ENCODE data around the gene ABTB2. TPM values are rescaled to one million over a fixed set of nuclear protein-coding genes. Genes with fewer than 3 reads are reported as not detected.

ABTB2 gene
- total RNA-seq, 1 experiment from 2014 or later: 5.5 TPM

GRCh38 chr11:34201129-34201528 is 156.7 kb downstream of the ABTB2 start:
- Histone ChIP-seq H3K9me3 (ENCODE audit: control insufficient read depth, low read depth, low read length) (no peaks in the 10 kb centered on the region), H3K9ac (ENCODE audit: extremely low read depth, insufficient read length, low read length) (no peak overlapping the region), H3K18ac (ENCODE audit: insufficient read length, low read depth, low read length) (no peak overlapping the region), H4K5ac (ENCODE audit: insufficient read length, low read depth, low read length) (no peak overlapping the region), H2BK20ac (ENCODE audit: low read depth, low read length, poor library complexity, severe bottlenecking) (no peak overlapping the region), H2BK120ac (ENCODE audit: low read depth, low read length, poor library complexity, severe bottlenecking) (no peak overlapping the region), H3K23me2 (ENCODE audit: insufficient read length, low read depth, low read length, poor library complexity, severe bottlenecking) (no peaks in the 10 kb centered on the region), H3K27me3 (ENCODE audit: insufficient read depth, low read length) (no peaks in the 10 kb centered on the region), H3K56ac (ENCODE audit: insufficient read length, low read depth, low read length) (no peak overlapping the region), H3T11ph (ENCODE audit: low read length) (no peak overlapping the region), H3K23ac (ENCODE audit: insufficient read length, low read depth, low read length) (no peak overlapping the region), H4K91ac (ENCODE audit: insufficient read length, low read depth, low read length) (no peak overlapping the region), H3K4me2 (ENCODE audit: insufficient read depth, insufficient read length, low read length) (no peak overlapping the region), H3K79me1 (ENCODE audit: insufficient read depth, low read depth, low read length, poor library complexity, severe bottlenecking) (no peaks in the 10 kb centered on the region), H2BK15ac (ENCODE audit: low read depth, low read length) (no peak overlapping the region), H3K27ac (ENCODE audit: insufficient read length, low read depth, low read length) (no peak overlapping the region), H3K4ac (ENCODE audit: low read depth, low read length) (no peak overlapping the region), H4K20me1 (ENCODE audit: control insufficient read depth, insufficient read depth, insufficient read length) (no peaks in the 10 kb centered on the region), H2AK5ac (ENCODE audit: insufficient read length, low read length) (no peak overlapping the region), H2BK5ac (ENCODE audit: insufficient read length, low read length) (no peak overlapping the region), H3K14ac (ENCODE audit: insufficient read depth, low read length) (no peak overlapping the region), H4K8ac (replicated peaks; ENCODE audit: insufficient read length, low read depth, low read length) (no peak overlapping the region), H3K4me1 (ENCODE audit: insufficient read depth, low read length) (peaks cover 12% of the 10 kb centered on the region; the same call in 1 of the 2 replicates), H2AFZ (ENCODE audit: low read length) (no peak overlapping the region), H2BK12ac (ENCODE audit: insufficient read length, low read depth, low read length) (no peak overlapping the region), H3K79me2 (ENCODE audit: insufficient read depth, low read length) (no peaks in the 10 kb centered on the region)
- H3K27ac Mint-ChIP-seq: no peak overlapping the region
- no peak for DNase-seq
- peaks cover 33 to 41% of the 10 kb centered on the region in 2 experiments for H3K4me1 Mint-ChIP-seq
- H3K4me3 Mint-ChIP-seq: no peak overlapping the region
- no peaks in the 10 kb centered on the region; the same call in 1 of the 2 replicates for H3K27me3 Mint-ChIP-seq (ENCODE audit: low read depth)
- no peak for TF ChIP-seq CTCF (conservative IDR thresholded peaks at IDR 0.05)
- WGBS (ENCODE audit: extremely low coverage, insufficient read length, low lambda C conversion rate): no CpG with 5 or more reads among the region's 3 CpGs
- no peaks in the 10 kb centered on the region for H3K9me3 Mint-ChIP-seq
- H3K36me3 Mint-ChIP-seq (ENCODE audit: insufficient read depth in 1 of 3, low read depth in 3 of 3): peaks cover 0 to 3% (median 0%) of the 10 kb centered on the region in 3 experiments; a peak in 4 of 7 replicates
